Endothelial cell of umbilical vein (primary cell): ENCODE measurements around the gene IFNG. TPM values are rescaled to one million over a fixed set of nuclear protein-coding genes. Genes with fewer than 3 reads are reported as not detected.

Source experiments
- BruUV-seq: library from RNA; stranded (reverse); fragments of 400-500 nt; replicated peaks from 2 replicates; lab custom pipeline; 2021; lab: Mats Ljungman, UMichigan
- CTCF ChIA-PET: fragments of 300-600, 350-600 bp; sonication (Branson Sonifier 250); formaldehyde crosslinking; loops from one replicate; lab custom pipeline; 2021; ENCODE audit warnings: antibody characterized with exemption, inconsistent platforms; lab: Charles Lee
- POLR2A ChIA-PET: fragments of 300-600, 350-600 bp; sonication (Branson Sonifier 250); formaldehyde crosslinking; loops from one replicate; lab custom pipeline; 2021; ENCODE audit warnings: antibody characterized with exemption, inconsistent platforms; lab: Charles Lee
- DNase-seq: peaks from one replicate; pipeline ENCODE4 v3.0.0-alpha.2; 2011; ENCODE audit warnings: low read depth, low spot score
- FAIRE-seq: peaks from 2 replicates; lab custom pipeline; 2011; peaks lifted over from hg19 to GRCh38; lab: Jason Lieb, UNC
- H2AFZ ChIP-seq: 2 replicates; pipeline ENCODE4 v1.6.0; 2012; ENCODE audit warnings: low read depth, low read length, control low read depth, inconsistent platforms
- H3K27ac ChIP-seq: 2 replicates; pipeline ENCODE4 v1.5.1; 2011; ENCODE audit warnings: low read depth, mild to moderate bottlenecking, control low read depth, low read length, moderate library complexity; ENCODE audit not compliant: insufficient read depth
- H3K27me3 ChIP-seq, 2 experiments: 2 replicates each; pipeline versions ENCODE4 v1.6.0 to v1.6.1; 2011; ENCODE audit warnings: low read length in 2 of 2, mixed read lengths in 1 of 2; ENCODE audit not compliant: control insufficient read depth in 2 of 2, insufficient read depth in 2 of 2
- H3K36me3 ChIP-seq, 2 experiments: 2 replicates in 1 of 2; 3 replicates in 1 of 2; pipeline ENCODE4 v1.5.1; 2011; ENCODE audit warnings: low read length in 2 of 2, mild to moderate bottlenecking in 1 of 2, moderate library complexity in 1 of 2; ENCODE audit not compliant: control insufficient read depth in 2 of 2, insufficient read depth in 2 of 2; ENCODE audit errors: extremely low read depth in 1 of 2
- H3K4me1 ChIP-seq: 3 replicates; pipeline ENCODE4 v1.5.1; 2011; ENCODE audit warnings: mild to moderate bottlenecking, low read length; ENCODE audit not compliant: control insufficient read depth, insufficient read depth; ENCODE audit errors: extremely low read depth
- H3K4me2 ChIP-seq: 2 replicates; pipeline ENCODE4 v1.6.1; 2011; ENCODE audit warnings: low read length, control low read depth, mixed read lengths; ENCODE audit not compliant: insufficient read depth
- H3K4me3 ChIP-seq, 3 experiments: fragments of 200-600 bp in 1 of 3; sonication (generic), shearing (Covaris generic) in 1 of 3; replicated peaks in 1 of 3; 2 replicates each; pipeline ENCODE4 v1.5.1; 2011 to 2016; ENCODE audit warnings: control low read depth in 3 of 3, low read length in 3 of 3, mild to moderate bottlenecking in 2 of 3, inconsistent platforms in 1 of 3, low read depth in 1 of 3, moderate library complexity in 1 of 3; ENCODE audit not compliant: insufficient read depth in 1 of 3
- H3K79me2 ChIP-seq: 2 replicates; pipeline ENCODE4 v1.6.0; 2012; ENCODE audit warnings: low read length, inconsistent platforms; ENCODE audit not compliant: control insufficient read depth, insufficient read depth
- H3K9ac ChIP-seq: replicated peaks from 2 replicates; pipeline ENCODE3; 2011; ENCODE audit warnings: low read length, control low read depth; ENCODE audit not compliant: insufficient read depth; ENCODE audit errors: extremely low read depth
- H3K9me1 ChIP-seq: replicated peaks from 3 replicates; pipeline ENCODE4 v1.6.0; 2011; ENCODE audit warnings: mild to moderate bottlenecking, low read length; ENCODE audit not compliant: control insufficient read depth, insufficient read depth; ENCODE audit errors: extremely low read depth
- H3K9me3 ChIP-seq: replicated peaks from 2 replicates; pipeline ENCODE4 v1.5.1; 2012; ENCODE audit warnings: low read length, inconsistent platforms; ENCODE audit not compliant: control insufficient read depth, insufficient read depth
- H4K20me1 ChIP-seq: replicated peaks from 2 replicates; pipeline ENCODE3; 2011; ENCODE audit warnings: mild to moderate bottlenecking, low read length; ENCODE audit not compliant: control insufficient read depth, insufficient read depth; ENCODE audit errors: extremely low read depth
- EZH2 ChIP-seq: IDR thresholded peaks from 2 replicates; pipeline ENCODE4 v1.6.1; 2012; ENCODE audit warnings: borderline replicate concordance, low read depth, mild to moderate bottlenecking, moderate library complexity, low read length, inconsistent platforms; ENCODE audit not compliant: severe bottlenecking
- FOS ChIP-seq: IDR thresholded peaks from 2 replicates; pipeline ENCODE4 v1.6.1; 2011; ENCODE audit warnings: mild to moderate bottlenecking, low read length, moderate library complexity, borderline replicate concordance; ENCODE audit not compliant: insufficient read depth
- GATA2 ChIP-seq: IDR thresholded peaks from 2 replicates; pipeline ENCODE4 v1.7.0; 2011; ENCODE audit warnings: low read depth, mild to moderate bottlenecking, moderate library complexity, mixed read lengths, low read length; ENCODE audit not compliant: insufficient read length, insufficient read depth
- JUN ChIP-seq: IDR thresholded peaks from 2 replicates; pipeline ENCODE4 v1.6.1; 2011; ENCODE audit warnings: borderline replicate concordance, low read depth; ENCODE audit not compliant: insufficient read length, insufficient read depth
- MYC ChIP-seq: IDR thresholded peaks from one replicate; pipeline ENCODE4 v1.6.1; 2011; ENCODE audit warnings: mild to moderate bottlenecking, low read depth, low read length
- POLR2A ChIP-seq: IDR thresholded peaks from 2 replicates; pipeline ENCODE4 v1.6.1; 2012; ENCODE audit warnings: low read depth, mild to moderate bottlenecking, control low read depth, low read length
- POLR2AphosphoS5 ChIP-seq: IDR thresholded peaks from 2 replicates; pipeline ENCODE4 v1.6.1; 2012; ENCODE audit warnings: low read depth, mild to moderate bottlenecking, control low read depth, low read length, moderate library complexity; ENCODE audit not compliant: insufficient read depth
- dilution Hi-C: fragments of 300-500 bp; cut with MboI; formaldehyde crosslinking; loops from one replicate; pipeline ENCODE4 v1.15.0; 2019; ENCODE audit warnings: low sequenced_read_pairs; ENCODE audit not compliant: extremely low pct_ligation_motif_present
- intact Hi-C: fragments of 100-400 bp; cut with micrococcal nuclease; formaldehyde crosslinking; loops from one replicate; pipeline ENCODE4 v1.10.0; 2022
- polyA plus RNA-seq, 4 experiments: library from polyadenylated mRNA; depleted of rRNA in 3 of 4; stranded (reverse) in 3 of 4; unstranded in 1 of 4; fragments of >200 nt; gene quantifications; 2 replicates each; pipeline versions ENCODE4 v1.2.1 to v1.2.3, GENCODE V29; 2011 to 2012; ENCODE audit warnings: missing spikeins in 1 of 4
- total RNA-seq: library from RNA; stranded (reverse); gene quantifications from 2 replicates; pipeline ENCODE4 v1.2.3, GENCODE V29; 2021
- TF ChIP-seq, protein P1 (sequence below): IDR thresholded peaks from 2 replicates; pipeline ENCODE4 v1.6.1; 2011; ENCODE audit not compliant: insufficient read depth, insufficient read length
- TF ChIP-seq, protein P2 (sequence below), 2 donors: IDR thresholded peaks; 1 replicate in 1 of 2; 2 replicates in 1 of 2; pipeline ENCODE4 v1.5.1; 2011; ENCODE audit warnings: low read length in 2 of 2, mild to moderate bottlenecking in 2 of 2, moderate library complexity in 2 of 2, control low read depth in 1 of 2, inconsistent platforms in 1 of 2, low read depth in 1 of 2; ENCODE audit not compliant: insufficient read depth in 1 of 2; ENCODE audit errors: extremely low read depth in 1 of 2

IFNG gene
- total and polyA plus RNA-seq, 2 donors (not counting 3 experiments of a cell fraction or from before 2014, with no cell fraction given): not detected

DNA sequence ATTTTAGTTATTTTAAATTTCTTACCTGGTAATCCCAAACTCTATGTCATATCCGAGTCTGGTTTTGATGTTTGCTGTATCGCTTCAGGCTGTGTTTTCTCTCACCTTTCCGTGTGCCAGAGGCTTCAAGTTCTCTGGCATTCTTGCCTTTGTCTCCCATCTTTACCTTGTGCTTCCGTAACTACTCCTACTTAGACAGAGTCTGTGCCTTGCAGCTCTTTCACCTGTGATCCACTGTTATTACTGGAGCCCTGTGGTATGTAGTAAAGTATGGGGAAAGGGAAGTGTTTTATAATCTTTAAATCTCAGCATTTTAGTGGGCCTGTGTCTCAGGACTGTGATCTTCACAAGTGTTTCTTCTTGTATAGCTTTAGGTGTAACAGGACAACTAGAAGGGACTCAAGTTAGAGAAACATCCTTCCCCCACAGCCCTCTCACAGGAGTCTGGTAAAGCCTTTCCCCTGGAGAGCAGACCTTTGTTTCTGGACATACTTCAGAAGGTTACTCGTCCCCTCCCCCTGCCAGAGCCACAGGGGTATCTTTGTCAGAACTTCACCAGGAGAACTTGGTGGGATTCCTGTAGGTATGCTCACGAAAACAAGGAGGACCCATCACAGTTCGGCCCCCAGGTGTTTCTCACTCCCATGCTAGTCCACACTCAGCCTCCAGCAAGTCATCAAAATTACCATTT, 11.1 kb downstream of the IFNG start:
- H2AFZ ChIP-seq: no peak overlapping the region
- FAIRE-seq (no peak), DNase-seq (no peak)
- dilution Hi-C loops: no loop called here
- H3K36me3 ChIP-seq: no peaks in the 10 kb centered on the region
- no peaks in the 10 kb centered on the region for H3K4me1 ChIP-seq
- H3K9ac ChIP-seq: no peak overlapping the region
- H3K9me3 ChIP-seq: no peaks in the 10 kb centered on the region
- no peak overlapping the region for H3K4me3 ChIP-seq
- no peak overlapping the region for H3K27ac ChIP-seq
- ChIA-PET CTCF (no interaction called here), POLR2A (no interaction called here)
- no TSS peak for BruUV-seq
- no peaks in the 10 kb centered on the region for H3K79me2 ChIP-seq
- no peaks in the 10 kb centered on the region for H3K27me3 ChIP-seq
- H4K20me1 ChIP-seq: no peaks in the 10 kb centered on the region
- intact Hi-C loops: no loop called here
- H3K9me1 ChIP-seq: no peaks in the 10 kb centered on the region
- H3K4me2 ChIP-seq: no peak overlapping the region
- no peak for TF ChIP-seq POLR2A
- no peak for TF ChIP-seq FOS
- no peak for TF ChIP-seq MYC
- TF ChIP-seq, protein P1, sequence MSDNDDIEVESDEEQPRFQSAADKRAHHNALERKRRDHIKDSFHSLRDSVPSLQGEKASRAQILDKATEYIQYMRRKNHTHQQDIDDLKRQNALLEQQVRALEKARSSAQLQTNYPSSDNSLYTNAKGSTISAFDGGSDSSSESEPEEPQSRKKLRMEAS: no peak
- TF ChIP-seq, protein P2, sequence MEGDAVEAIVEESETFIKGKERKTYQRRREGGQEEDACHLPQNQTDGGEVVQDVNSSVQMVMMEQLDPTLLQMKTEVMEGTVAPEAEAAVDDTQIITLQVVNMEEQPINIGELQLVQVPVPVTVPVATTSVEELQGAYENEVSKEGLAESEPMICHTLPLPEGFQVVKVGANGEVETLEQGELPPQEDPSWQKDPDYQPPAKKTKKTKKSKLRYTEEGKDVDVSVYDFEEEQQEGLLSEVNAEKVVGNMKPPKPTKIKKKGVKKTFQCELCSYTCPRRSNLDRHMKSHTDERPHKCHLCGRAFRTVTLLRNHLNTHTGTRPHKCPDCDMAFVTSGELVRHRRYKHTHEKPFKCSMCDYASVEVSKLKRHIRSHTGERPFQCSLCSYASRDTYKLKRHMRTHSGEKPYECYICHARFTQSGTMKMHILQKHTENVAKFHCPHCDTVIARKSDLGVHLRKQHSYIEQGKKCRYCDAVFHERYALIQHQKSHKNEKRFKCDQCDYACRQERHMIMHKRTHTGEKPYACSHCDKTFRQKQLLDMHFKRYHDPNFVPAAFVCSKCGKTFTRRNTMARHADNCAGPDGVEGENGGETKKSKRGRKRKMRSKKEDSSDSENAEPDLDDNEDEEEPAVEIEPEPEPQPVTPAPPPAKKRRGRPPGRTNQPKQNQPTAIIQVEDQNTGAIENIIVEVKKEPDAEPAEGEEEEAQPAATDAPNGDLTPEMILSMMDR (IDR thresholded peaks at IDR 0.05; ENCODE audit: extremely low read depth in 1 of 2, insufficient read depth in 1 of 2, low read depth in 1 of 2, low read length in 2 of 2): no peak
- TF ChIP-seq GATA2: no peak
- TF ChIP-seq EZH2: no peak
- TF ChIP-seq JUN: no peak
- TF ChIP-seq POLR2AphosphoS5: no peak
